ENCODE measurements around the gene CRADD.
"Not testable (repeated sequence)": the region's sequence is repeated elsewhere in the genome, so short reads cannot be mapped to it uniquely, and the experiment has no call there.

The CRADD gene

GRCh38 chr12:93708952-93709351 is 31.8 kb downstream of the CRADD start:
- no peak for DNase-seq

GRCh38 chr12:93709386-93709785 is 32.2 kb downstream of the CRADD start:
- DNase-seq, result no peak

- DNase-seq, result no peak
Measured at GRCh38 chr12:93710574-93710926, 33.4 kb downstream of the CRADD start.

GRCh38 chr12:93711502-93711901 is 34.3 kb downstream of the CRADD start:
- not testable (repeated sequence) for DNase-seq

GRCh38 chr12:93712200-93712599 is 35.0 kb downstream of the CRADD start:
- no peak for DNase-seq

- no peak for DNase-seq
Measured at GRCh38 chr12:93713060-93713459, 35.9 kb downstream of the CRADD start.

GRCh38 chr12:93713800-93714199 is 36.6 kb downstream of the CRADD start:
- no peak for DNase-seq

GRCh38 chr12:93714382-93714781 is 37.2 kb downstream of the CRADD start:
- DNase-seq, result no peak

GRCh38 chr12:93719710-93720109 is 42.5 kb downstream of the CRADD start:
- no peak for DNase-seq

- no peak for DNase-seq
Measured at GRCh38 chr12:93720559-93720958, 43.4 kb downstream of the CRADD start.

GRCh38 chr12:93722179-93722578 is 45.0 kb downstream of the CRADD start:
- DNase-seq, result no peak

GRCh38 chr12:93722835-93723567 is 45.8 kb downstream of the CRADD start:
- DNase-seq, result no peak

- DNase-seq, result no peak
Measured at GRCh38 chr12:93723568-93723930, 46.4 kb downstream of the CRADD start.

GRCh38 chr12:93725531-93725930 is 48.4 kb downstream of the CRADD start:
- no peak for DNase-seq

GRCh38 chr12:93727195-93727811 is 50.1 kb downstream of the CRADD start:
- DNase-seq, result no peak

- no peak for DNase-seq
Measured at GRCh38 chr12:93727911-93728310, 50.7 kb downstream of the CRADD start.

- no peak for DNase-seq
Measured at GRCh38 chr12:93729934-93730333, 52.8 kb downstream of the CRADD start.

GRCh38 chr12:93733358-93733757 is 56.2 kb downstream of the CRADD start:
- no peak for DNase-seq

- no peak for DNase-seq
Measured at GRCh38 chr12:93733928-93734327, 56.8 kb downstream of the CRADD start.

- DNase-seq, result no peak
Measured at GRCh38 chr12:93734784-93735183, 57.6 kb downstream of the CRADD start.

GRCh38 chr12:93736640-93737178 is 59.5 kb downstream of the CRADD start:
- no peak for DNase-seq

GRCh38 chr12:93737457-93738198 is 60.5 kb downstream of the CRADD start:
- no peak for DNase-seq

- no peak for DNase-seq
Measured at GRCh38 chr12:93738199-93739058, 61.3 kb downstream of the CRADD start.
